ENCODE measurements around the gene KNDC1. TPM values are rescaled to one million over a fixed set of nuclear protein-coding genes. Genes with fewer than 3 reads are reported as not detected.

KNDC1 gene
- total RNA-seq, 2 donors from 2014 or later = 1.5 to 10.8 TPM

DNA sequence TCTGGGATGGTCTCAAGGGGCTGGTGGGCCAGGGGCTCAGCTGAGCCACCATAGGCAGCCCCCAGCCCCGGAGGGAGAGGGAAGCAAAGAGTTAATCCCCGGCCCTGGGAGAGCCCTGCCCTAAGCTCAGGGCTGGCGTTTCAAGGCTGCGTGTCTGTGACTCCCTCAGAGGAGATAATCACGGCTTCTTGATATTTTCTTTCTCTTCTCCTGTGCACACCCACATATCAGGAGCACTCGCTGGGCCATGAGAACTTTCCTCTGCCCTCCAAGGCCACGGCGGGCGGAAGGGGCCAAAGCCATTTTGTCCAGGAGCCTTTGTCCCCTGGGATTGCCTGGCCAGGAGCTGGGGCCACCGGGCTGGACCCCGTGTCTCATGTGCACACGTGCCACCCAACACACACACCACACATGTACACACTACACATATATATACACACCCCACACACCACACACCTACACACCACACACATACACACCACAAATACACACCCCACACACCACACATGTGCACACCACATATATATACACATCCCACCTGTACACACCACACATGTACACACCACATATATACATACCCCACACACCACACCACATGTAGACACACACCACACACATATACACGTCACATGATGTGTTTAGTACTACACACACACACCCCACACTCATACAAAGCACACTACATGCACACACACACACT is 94.6 kb downstream of the KNDC1 start:
- intact Hi-C loops (cut with DNase I) = no loop called here
- no peak for TF ChIP-seq POLR2A (IDR thresholded peaks at IDR 0.05)
- TF ChIP-seq, protein P1, sequence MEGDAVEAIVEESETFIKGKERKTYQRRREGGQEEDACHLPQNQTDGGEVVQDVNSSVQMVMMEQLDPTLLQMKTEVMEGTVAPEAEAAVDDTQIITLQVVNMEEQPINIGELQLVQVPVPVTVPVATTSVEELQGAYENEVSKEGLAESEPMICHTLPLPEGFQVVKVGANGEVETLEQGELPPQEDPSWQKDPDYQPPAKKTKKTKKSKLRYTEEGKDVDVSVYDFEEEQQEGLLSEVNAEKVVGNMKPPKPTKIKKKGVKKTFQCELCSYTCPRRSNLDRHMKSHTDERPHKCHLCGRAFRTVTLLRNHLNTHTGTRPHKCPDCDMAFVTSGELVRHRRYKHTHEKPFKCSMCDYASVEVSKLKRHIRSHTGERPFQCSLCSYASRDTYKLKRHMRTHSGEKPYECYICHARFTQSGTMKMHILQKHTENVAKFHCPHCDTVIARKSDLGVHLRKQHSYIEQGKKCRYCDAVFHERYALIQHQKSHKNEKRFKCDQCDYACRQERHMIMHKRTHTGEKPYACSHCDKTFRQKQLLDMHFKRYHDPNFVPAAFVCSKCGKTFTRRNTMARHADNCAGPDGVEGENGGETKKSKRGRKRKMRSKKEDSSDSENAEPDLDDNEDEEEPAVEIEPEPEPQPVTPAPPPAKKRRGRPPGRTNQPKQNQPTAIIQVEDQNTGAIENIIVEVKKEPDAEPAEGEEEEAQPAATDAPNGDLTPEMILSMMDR (IDR thresholded peaks at IDR 0.05) = no peak
- Histone ChIP-seq H3K4me1 (replicated peaks) (peaks cover 17% of the 10 kb centered on the region), H3K27me3 (replicated peaks; ENCODE audit: insufficient read depth) (peaks cover 1% of the 10 kb centered on the region), H3K4me3 (no peak overlapping the region), H3K9me3 (no peaks in the 10 kb centered on the region), H3K27ac (no peak overlapping the region), H3K36me3 (no peaks in the 10 kb centered on the region)
- WGBS = 74% methylated on average over 13 of the region's 13 CpGs
- no peak for DNase-seq (ENCODE audit: low spot score)

DNA sequence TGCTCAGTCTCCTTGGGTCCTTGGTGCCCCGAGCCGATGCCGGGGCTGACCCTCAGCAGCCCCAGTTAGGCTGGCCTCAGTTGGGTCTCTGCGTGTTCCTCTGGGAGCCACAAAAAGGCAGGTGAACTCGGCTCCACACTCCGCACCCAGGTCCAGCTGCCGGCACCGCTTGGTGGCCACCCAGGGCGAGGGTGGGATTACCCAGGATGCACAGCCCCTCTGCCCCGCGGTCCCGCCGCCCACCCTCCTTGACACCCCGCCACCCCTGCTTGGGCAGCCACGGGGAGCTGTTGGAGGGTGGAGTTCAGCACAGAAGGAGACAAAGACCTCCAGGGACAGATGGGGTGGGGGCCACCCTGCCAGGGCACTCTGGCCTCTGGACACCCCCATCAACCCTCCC is 95.3 kb downstream of the KNDC1 start:
- H3K36me3 ChIP-seq = no peaks in the 10 kb centered on the region
- peaks cover 17% of the 10 kb centered on the region for H3K4me1 ChIP-seq (replicated peaks)
- TF ChIP-seq POLR2A (IDR thresholded peaks at IDR 0.05) = no peak
- TF ChIP-seq, protein P1 (IDR thresholded peaks at IDR 0.05) = no peak
- no peak for DNase-seq (ENCODE audit: low spot score)
- 95% methylated on average over 11 of the region's 15 CpGs for WGBS
- H3K4me3 ChIP-seq = no peak overlapping the region
- H3K27me3 ChIP-seq (replicated peaks; ENCODE audit: insufficient read depth) = no peaks in the 10 kb centered on the region
- intact Hi-C loops (cut with DNase I) = no loop called here
- no peak overlapping the region for H3K27ac ChIP-seq
- H3K9me3 ChIP-seq = no peaks in the 10 kb centered on the region

DNA sequence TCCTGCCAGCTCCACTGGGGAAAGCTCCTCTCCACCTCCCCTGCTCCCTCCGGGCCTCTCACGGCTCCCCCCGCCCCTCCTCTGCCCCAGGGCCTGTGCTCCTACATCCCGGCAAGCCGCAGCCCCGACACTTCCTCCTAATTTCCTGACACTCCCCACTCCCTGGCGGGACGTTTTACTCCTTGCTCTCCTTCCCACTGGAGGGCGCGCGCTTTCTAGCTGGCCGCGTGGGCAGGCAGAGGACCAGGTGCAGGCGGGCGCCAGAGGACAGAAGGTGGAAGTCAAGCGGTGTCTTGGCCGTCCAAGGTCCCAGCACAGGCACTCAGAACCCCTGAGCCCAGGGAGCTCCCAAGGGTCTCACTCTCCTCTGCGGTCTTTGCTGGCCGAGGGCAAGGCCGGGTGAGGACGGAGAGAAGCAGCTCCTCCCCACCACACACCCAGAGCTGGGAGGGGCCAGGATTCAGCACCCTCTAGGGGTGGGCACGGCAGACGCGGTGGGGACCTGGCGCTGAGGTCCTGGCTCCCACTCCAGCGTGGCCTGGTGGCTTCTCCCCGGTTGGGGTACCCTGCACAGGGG is 97.6 kb downstream of the KNDC1 start:
- Histone ChIP-seq H3K27me3 (replicated peaks; ENCODE audit: insufficient read depth) (no peaks in the 10 kb centered on the region), H3K4me3 (no peak overlapping the region), H3K9me3 (no peaks in the 10 kb centered on the region), H3K4me1 (replicated peaks) (peaks cover 23% of the 10 kb centered on the region), H3K36me3 (no peaks in the 10 kb centered on the region), H3K27ac (peak overlapping the region; percentile 69 to 74)
- peak; percentile 72 for DNase-seq (ENCODE audit: low spot score)
- intact Hi-C loops (cut with DNase I) = no loop called here
- TF ChIP-seq POLR2A (IDR thresholded peaks at IDR 0.05) (no peak), POLR2AphosphoS5 (IDR thresholded peaks at IDR 0.05) (peak; percentile 51)
- TF ChIP-seq, protein P1 (IDR thresholded peaks at IDR 0.05) = peak in 3 of 4 experiments; percentile 30 to 71 (median 39)
- 7% methylated on average over 27 of the region's 27 CpGs for WGBS

DNA sequence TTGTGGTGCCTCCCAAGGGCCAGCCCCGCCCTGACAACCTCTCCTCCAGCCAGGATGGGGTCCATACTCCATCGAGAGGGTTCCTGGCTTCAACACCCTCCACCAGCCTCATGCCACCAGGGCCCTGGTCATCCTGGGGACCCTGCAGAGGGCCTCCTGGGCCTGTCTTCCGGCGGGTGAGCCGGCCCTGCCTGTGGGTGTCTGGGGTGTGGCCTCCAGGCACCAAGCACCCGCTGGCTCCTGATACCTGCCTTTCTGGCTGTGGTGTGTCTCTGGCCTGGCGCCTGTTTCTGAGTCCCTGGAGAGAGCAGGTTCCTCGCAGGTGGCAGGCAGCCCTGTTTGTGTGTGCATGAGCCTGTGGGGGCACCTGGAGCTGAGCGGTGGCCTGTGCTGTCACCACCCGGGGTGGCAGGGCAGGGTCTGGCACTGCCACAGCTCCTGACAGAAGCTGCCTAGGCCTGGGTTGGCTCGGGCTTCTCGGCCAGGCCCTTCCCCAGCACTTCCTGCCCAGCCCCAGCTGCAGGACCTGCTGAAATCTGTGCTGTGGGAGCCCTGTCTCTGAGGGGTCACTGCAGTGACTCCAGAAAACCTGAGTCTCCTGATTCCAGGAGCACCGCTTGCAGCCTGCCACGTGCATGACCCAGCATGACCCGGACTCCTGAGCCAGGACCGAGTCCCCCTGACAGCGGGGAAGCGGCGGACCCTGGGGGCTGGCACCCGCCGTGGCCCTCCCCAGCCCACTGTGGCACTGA is 98.2 kb downstream of the KNDC1 start:
- Histone ChIP-seq H3K27me3 (replicated peaks; ENCODE audit: insufficient read depth) (no peaks in the 10 kb centered on the region), H3K4me1 (replicated peaks) (peaks cover 23% of the 10 kb centered on the region), H3K36me3 (no peaks in the 10 kb centered on the region), H3K4me3 (no peak overlapping the region), H3K27ac (peak overlapping the region; percentile 69 to 74), H3K9me3 (no peaks in the 10 kb centered on the region)
- intact Hi-C loops (cut with DNase I) = no loop called here
- peak; percentile 16 for TF ChIP-seq POLR2A (IDR thresholded peaks at IDR 0.05)
- TF ChIP-seq, protein P1 (IDR thresholded peaks at IDR 0.05) = no peak
- peak; percentile 43 for TF ChIP-seq POLR2AphosphoS5 (IDR thresholded peaks at IDR 0.05)
- DNase-seq (ENCODE audit: low spot score) = peak; percentile 83
- WGBS = 52% methylated on average over 20 of the region's 21 CpGs
